ENCODE data around the gene THSD7A.
A peak's percentile ranks its signal among the peaks of the same experiment; 100 is the strongest.

THSD7A gene

DNA sequence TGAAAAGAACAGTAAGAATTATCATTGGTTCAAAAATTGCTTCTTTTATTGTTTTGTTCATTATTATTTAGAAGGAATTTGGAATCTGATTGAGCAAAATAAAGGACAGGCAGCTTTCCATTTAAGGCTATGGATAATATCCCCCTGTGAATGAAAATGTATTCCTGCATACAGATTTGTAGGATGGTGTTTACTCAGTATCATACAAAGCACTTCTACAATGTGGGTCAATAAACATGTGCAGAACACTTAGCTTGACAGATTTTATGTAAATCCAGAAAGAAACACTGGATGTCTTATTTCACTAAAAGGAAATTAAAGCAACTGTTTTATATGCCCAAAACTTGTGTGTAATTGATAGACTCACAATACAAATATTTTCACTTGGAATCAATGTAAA lies 189.7 kb downstream of the THSD7A start:
- TF ChIP-seq, protein P1, sequence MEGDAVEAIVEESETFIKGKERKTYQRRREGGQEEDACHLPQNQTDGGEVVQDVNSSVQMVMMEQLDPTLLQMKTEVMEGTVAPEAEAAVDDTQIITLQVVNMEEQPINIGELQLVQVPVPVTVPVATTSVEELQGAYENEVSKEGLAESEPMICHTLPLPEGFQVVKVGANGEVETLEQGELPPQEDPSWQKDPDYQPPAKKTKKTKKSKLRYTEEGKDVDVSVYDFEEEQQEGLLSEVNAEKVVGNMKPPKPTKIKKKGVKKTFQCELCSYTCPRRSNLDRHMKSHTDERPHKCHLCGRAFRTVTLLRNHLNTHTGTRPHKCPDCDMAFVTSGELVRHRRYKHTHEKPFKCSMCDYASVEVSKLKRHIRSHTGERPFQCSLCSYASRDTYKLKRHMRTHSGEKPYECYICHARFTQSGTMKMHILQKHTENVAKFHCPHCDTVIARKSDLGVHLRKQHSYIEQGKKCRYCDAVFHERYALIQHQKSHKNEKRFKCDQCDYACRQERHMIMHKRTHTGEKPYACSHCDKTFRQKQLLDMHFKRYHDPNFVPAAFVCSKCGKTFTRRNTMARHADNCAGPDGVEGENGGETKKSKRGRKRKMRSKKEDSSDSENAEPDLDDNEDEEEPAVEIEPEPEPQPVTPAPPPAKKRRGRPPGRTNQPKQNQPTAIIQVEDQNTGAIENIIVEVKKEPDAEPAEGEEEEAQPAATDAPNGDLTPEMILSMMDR (conservative IDR thresholded peaks at IDR 0.05), result no peak
- H3K27ac ChIP-seq, result peak overlapping the region; percentile 63

DNA sequence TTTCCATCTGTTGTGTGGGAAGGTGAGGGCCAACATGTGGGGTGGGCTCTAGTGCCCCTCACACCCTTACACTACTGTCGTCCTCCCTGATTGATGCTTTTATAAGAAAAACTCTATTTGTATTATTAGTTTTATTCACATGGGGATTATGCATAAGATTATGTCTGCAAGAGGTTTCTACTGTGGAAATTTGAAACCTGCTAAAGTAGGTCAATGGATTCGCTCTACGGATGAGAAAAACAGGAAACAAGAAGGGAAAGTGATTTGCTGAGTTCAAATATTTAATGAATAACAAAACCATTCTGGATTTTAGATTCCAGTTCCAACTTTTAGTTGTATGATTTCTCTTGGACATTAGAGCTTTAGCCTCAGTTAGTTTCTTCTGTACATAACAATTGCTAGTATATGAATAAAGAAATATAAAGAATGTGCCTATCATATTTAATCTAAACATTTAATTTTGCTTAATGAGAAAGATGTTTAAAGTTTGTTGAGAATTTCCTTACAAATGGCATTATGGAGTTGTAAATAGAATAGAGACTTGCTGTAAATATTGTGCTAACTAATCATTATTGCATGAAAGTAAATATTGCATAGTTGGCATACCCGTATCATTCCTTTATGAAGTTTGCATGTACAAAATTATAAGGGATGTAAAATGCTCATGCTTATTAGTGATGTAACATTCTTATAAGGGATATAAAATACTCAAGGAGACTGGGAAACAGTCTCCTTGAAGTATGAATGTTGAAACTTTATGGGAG lies 193.8 kb downstream of the THSD7A start:
- TF ChIP-seq, protein P1 (conservative IDR thresholded peaks at IDR 0.05), result no peak
- no peak overlapping the region for H3K27ac ChIP-seq

DNA sequence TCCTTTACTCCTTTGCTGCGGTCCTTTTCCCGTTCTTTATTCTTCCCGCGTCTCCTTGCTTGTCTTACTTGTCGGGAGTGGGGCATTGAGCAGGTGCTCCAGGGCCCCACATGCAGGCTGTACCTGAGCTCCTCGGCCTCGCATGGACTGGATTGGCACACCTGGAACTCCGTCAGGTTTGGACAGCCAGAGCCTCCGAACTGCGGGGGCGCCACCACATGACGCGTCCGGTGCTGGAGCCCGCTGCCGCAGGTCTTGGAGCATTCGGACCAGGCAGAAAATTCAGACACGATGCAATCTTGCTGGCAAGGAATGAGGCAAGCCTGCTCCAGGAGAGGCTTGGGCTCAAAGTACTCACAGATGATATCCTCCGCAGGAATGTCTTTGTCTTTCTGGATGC lies 195.7 kb downstream of the THSD7A start:
- H3K27ac ChIP-seq, result no peak overlapping the region
- TF ChIP-seq, protein P1 (conservative IDR thresholded peaks at IDR 0.05), result no peak

DNA sequence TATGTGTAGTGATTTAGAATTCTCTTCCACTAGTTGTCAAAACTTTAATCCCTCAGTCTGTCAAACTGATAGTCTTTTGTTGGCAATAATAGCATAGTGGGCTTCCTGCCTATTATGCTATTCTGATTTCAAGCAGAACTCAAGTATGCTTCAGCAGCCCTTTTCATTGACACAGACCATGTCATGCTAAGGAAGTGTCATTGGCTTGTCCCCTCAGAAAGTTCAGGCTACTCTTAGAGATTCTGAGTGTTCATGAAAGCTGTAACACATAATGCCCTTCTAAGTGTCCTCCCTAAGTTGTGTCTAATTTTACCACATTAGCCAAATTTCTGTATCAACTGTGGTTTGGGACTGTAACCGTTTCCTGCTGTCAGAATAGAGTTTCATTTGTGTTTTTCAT lies 198.7 kb downstream of the THSD7A start:
- H3K27ac ChIP-seq, result no peak overlapping the region
- TF ChIP-seq, protein P1 (conservative IDR thresholded peaks at IDR 0.05), result no peak

DNA sequence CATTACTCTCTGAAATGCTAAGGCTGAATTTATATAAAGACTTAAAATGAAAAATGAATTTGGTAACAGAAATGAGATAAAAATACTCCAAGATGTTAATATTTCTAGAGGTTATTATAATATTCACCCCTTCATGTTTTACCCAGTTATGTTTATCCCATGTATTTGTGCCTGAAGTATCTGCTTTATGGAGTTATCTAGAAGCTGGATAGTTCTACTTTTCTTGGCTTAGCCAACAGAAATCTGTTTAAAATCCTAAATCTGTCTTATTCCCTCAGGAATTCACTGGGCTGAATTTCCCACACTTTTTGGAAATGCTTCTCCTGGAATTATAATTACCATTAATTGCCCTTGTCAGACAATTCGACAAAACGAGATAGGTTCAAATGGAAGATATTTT lies 201.6 kb downstream of the THSD7A start:
- TF ChIP-seq, protein P1 (conservative IDR thresholded peaks at IDR 0.05), result no peak
- H3K27ac ChIP-seq, result no peak overlapping the region

DNA sequence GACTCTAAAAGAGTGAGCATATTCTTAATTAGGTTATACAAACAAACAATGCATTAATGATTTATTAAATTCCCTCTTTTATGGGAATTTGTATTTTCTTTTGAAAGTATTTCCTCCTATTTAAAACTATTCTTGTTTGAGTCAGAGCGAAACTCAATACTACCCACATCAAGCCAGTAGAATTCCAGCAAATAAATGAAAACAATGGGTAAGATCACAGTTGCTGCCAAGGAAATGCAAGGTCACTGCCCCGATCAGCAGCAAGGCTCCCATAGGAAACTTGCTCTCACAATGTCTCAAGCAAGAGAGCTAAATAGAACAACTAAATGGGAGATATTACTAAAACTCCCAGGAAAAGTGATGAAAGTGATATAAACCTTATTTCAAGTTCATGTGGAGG lies 206.3 kb downstream of the THSD7A start:
- H3K27ac ChIP-seq, result no peak overlapping the region
- TF ChIP-seq, protein P1 (conservative IDR thresholded peaks at IDR 0.05), result no peak

DNA sequence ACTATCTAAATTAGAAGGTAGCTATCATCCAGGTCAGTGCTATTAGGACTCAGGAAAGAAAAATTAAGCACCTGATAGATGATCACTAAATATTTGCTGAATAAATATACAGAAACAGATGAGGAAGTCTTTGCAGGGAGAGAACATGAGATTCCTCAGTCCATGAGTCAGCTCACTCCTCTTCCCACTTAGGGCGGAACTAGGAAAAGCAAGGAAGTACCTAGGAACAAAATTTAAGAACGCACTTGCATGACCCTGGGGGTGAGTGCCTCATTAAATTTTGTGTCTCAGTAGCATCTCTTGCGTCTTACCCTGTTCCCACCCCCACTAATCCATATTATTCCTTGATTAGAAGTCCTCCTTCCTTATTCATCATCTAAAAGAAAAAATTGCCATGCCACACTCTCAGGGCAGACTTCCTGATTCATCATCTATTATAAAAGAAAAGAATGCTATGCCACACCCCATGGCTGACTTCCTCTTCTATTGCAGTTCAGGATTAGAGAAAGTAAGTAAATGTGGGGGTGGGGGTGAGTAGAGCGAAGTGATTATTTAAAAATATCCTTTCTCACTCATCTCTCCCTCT lies 208.8 kb downstream of the THSD7A start:
- H3K27ac ChIP-seq, result no peak overlapping the region
- TF ChIP-seq, protein P1 (conservative IDR thresholded peaks at IDR 0.05), result no peak

All from VCaP (cell line).